Measurements from ENCODE around the gene MTHFS. TPM values are rescaled to one million over a fixed set of nuclear protein-coding genes. Genes with fewer than 3 reads are reported as not detected.

MTHFS gene
- total and polyA plus RNA-seq, 2 donors (not counting 3 experiments of a cell fraction or from before 2014, with no cell fraction given), result 9.3 to 15.7 TPM

GRCh38 chr15:79824136-79824701, 72.6 kb downstream of the MTHFS start:
- H3K9me1 ChIP-seq (replicated peaks; ENCODE audit: control insufficient read depth, extremely low read depth, insufficient read depth, low read length), result no peaks in the 10 kb centered on the region
- ChIA-PET CTCF (interaction anchor here (0.8 to 1.5 kb wide), 3 partner anchors 26 to 443 kb away, joined by 3 to 4 read pairs (median 3); no protein-coding TSS in a partner anchor), POLR2A (no interaction called here)
- no peaks in the 10 kb centered on the region for H3K9me3 ChIP-seq (replicated peaks; ENCODE audit: control insufficient read depth, insufficient read depth, low read length)
- no peaks in the 10 kb centered on the region for H3K36me3 ChIP-seq (ENCODE audit: control insufficient read depth in 2 of 2, extremely low read depth in 1 of 2, insufficient read depth in 2 of 2, low read length in 2 of 2)
- intact Hi-C loops (cut with micrococcal nuclease) (no loop called here), dilution Hi-C loops (cut with MboI; ENCODE audit: extremely low pct_ligation_motif_present, low sequenced_read_pairs) (no loop called here)
- H3K27ac ChIP-seq (ENCODE audit: insufficient read depth, low read depth, low read length), result no peak overlapping the region
- no peak overlapping the region for H3K4me2 ChIP-seq (ENCODE audit: insufficient read depth, low read length)
- FAIRE-seq (no peak), DNase-seq (ENCODE audit: low read depth, low spot score) (no peak)
- no peaks in the 10 kb centered on the region for H3K27me3 ChIP-seq (ENCODE audit: control insufficient read depth in 2 of 2, insufficient read depth in 2 of 2, low read length in 2 of 2)
- H2AFZ ChIP-seq (ENCODE audit: low read depth, low read length), result no peak overlapping the region
- H3K4me3 ChIP-seq (replicated peaks in 1 of 3; ENCODE audit: insufficient read depth in 1 of 3, low read depth in 1 of 3, low read length in 3 of 3), result no peak overlapping the region
- H3K79me2 ChIP-seq (ENCODE audit: control insufficient read depth, insufficient read depth, low read length), result no peaks in the 10 kb centered on the region
- H4K20me1 ChIP-seq (replicated peaks; ENCODE audit: control insufficient read depth, extremely low read depth, insufficient read depth, low read length), result no peaks in the 10 kb centered on the region
- H3K9ac ChIP-seq (replicated peaks; ENCODE audit: extremely low read depth, insufficient read depth, low read length), result no peak overlapping the region
- no peaks in the 10 kb centered on the region for H3K4me1 ChIP-seq (ENCODE audit: control insufficient read depth, extremely low read depth, insufficient read depth, low read length)
- no TSS peak for BruUV-seq (replicated peaks)
- TF ChIP-seq EZH2 (IDR thresholded peaks at IDR 0.05; ENCODE audit: borderline replicate concordance, low read depth, low read length, severe bottlenecking) (no peak), CTCF (IDR thresholded peaks at IDR 0.05; ENCODE audit: extremely low read depth in 1 of 2, insufficient read depth in 1 of 2, low read depth in 1 of 2, low read length in 2 of 2) (no peak), FOS (IDR thresholded peaks at IDR 0.05; ENCODE audit: borderline replicate concordance, insufficient read depth, low read length) (no peak)

DNA sequence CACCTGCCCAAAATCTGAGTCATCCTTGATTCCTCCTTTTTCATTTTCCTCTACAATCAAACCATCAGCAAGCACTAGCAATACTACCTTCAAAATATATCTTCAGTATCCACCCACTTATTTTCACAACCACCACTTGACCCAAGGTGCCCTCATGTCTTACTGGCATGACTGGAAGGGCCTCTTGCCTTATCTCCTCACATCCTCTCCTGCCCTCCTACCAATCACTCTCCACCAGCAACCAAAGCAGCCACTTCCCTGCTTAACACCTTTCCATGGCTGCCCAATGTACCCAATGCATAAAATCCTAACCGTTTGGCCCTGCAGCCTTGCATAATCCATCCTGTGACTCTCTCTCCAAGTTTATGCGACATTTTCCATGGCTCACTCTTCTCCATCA, 76.0 kb downstream of the MTHFS start:
- no peak for DNase-seq (ENCODE audit: low read depth, low spot score)
- Histone ChIP-seq H4K20me1 (replicated peaks; ENCODE audit: control insufficient read depth, extremely low read depth, insufficient read depth, low read length) (no peaks in the 10 kb centered on the region), H3K9me1 (replicated peaks; ENCODE audit: control insufficient read depth, extremely low read depth, insufficient read depth, low read length) (no peaks in the 10 kb centered on the region), H3K4me3 (replicated peaks in 1 of 3; ENCODE audit: insufficient read depth in 1 of 3, low read depth in 1 of 3, low read length in 3 of 3) (no peak overlapping the region), H3K9me3 (replicated peaks; ENCODE audit: control insufficient read depth, insufficient read depth, low read length) (no peaks in the 10 kb centered on the region), H3K36me3 (ENCODE audit: control insufficient read depth in 2 of 2, extremely low read depth in 1 of 2, insufficient read depth in 2 of 2, low read length in 2 of 2) (no peaks in the 10 kb centered on the region), H3K27me3 (ENCODE audit: control insufficient read depth in 2 of 2, insufficient read depth in 2 of 2, low read length in 2 of 2) (no peaks in the 10 kb centered on the region), H3K4me2 (ENCODE audit: insufficient read depth, low read length) (no peak overlapping the region), H3K9ac (replicated peaks; ENCODE audit: extremely low read depth, insufficient read depth, low read length) (no peak overlapping the region), H3K27ac (ENCODE audit: insufficient read depth, low read depth, low read length) (no peak overlapping the region), H3K79me2 (ENCODE audit: control insufficient read depth, insufficient read depth, low read length) (no peaks in the 10 kb centered on the region), H2AFZ (ENCODE audit: low read depth, low read length) (no peak overlapping the region), H3K4me1 (ENCODE audit: control insufficient read depth, extremely low read depth, insufficient read depth, low read length) (no peaks in the 10 kb centered on the region)
- no peak for TF ChIP-seq FOS (IDR thresholded peaks at IDR 0.05; ENCODE audit: borderline replicate concordance, insufficient read depth, low read length)
- TF ChIP-seq CTCF (IDR thresholded peaks at IDR 0.05; ENCODE audit: extremely low read depth in 1 of 2, insufficient read depth in 1 of 2, low read depth in 1 of 2, low read length in 2 of 2), result no peak
- TF ChIP-seq MAX (IDR thresholded peaks at IDR 0.05; ENCODE audit: insufficient read depth, insufficient read length), result no peak
- no peak for TF ChIP-seq POLR2AphosphoS5 (IDR thresholded peaks at IDR 0.05; ENCODE audit: insufficient read depth, low read depth, low read length)
- TF ChIP-seq GATA2 (IDR thresholded peaks at IDR 0.05; ENCODE audit: insufficient read depth, insufficient read length, low read depth, low read length), result no peak
- TF ChIP-seq MYC (IDR thresholded peaks at IDR 0.05; ENCODE audit: low read depth, low read length), result no peak
- no peak for TF ChIP-seq EZH2 (IDR thresholded peaks at IDR 0.05; ENCODE audit: borderline replicate concordance, low read depth, low read length, severe bottlenecking)
- no peak for TF ChIP-seq POLR2A (IDR thresholded peaks at IDR 0.05; ENCODE audit: low read depth, low read length)
- no peak for FAIRE-seq
- dilution Hi-C loops (cut with MboI; ENCODE audit: extremely low pct_ligation_motif_present, low sequenced_read_pairs), result no loop called here
- intact Hi-C loops (cut with micrococcal nuclease), result no loop called here
- ChIA-PET CTCF (no interaction called here), POLR2A (no interaction called here)
- no TSS peak for BruUV-seq (replicated peaks)

All from endothelial cell of umbilical vein (primary cell).